Psoas muscle (tissue), 8 donors: ENCODE results near the gene FILIP1. TPM values are rescaled to one million over a fixed set of nuclear protein-coding genes. Genes with fewer than 3 reads are reported as not detected.
"Not testable (repeated sequence)": the region's sequence is repeated elsewhere in the genome, so short reads cannot be mapped to it uniquely, and the experiment has no call there.

ENCODE experiments used
- ATAC-seq, 4 donors: fragments of 200-7000 bp; cut with Tn5 transposase; one replicate each; pipeline ENCODE4 v1.9.1; 2020; ENCODE audit warnings: moderate library complexity in 3 of 4, mild to moderate bottlenecking in 2 of 4
- DNase-seq, 2 donors: peaks; one replicate each; pipeline ENCODE4 v3.0.0-alpha.2; 2020
- H3K27ac ChIP-seq: fragments of 200-600 bp; one replicate; pipeline ENCODE4 v1.8.0; 2022
- H3K27me3 ChIP-seq, 3 donors: fragments of 200-600 bp in 1 of 3; one replicate each; pipeline versions ENCODE4 v1.6.1 to v1.8.0; 2013 to 2022; ENCODE audit warnings: low read length in 2 of 3, mild to moderate bottlenecking in 2 of 3, moderate library complexity in 1 of 3; ENCODE audit not compliant: insufficient read depth in 3 of 3
- H3K36me3 ChIP-seq, 2 donors: fragments of 200-600 bp in 1 of 2; one replicate each; pipeline versions ENCODE4 v1.6.1 to v1.8.0; 2013 to 2022; ENCODE audit warnings: low read depth in 1 of 2, mild to moderate bottlenecking in 1 of 2, moderate library complexity in 1 of 2; ENCODE audit not compliant: insufficient read depth in 1 of 2
- H3K4me1 ChIP-seq: fragments of 200-600 bp; one replicate; pipeline ENCODE4 v1.8.0; 2022
- H3K4me3 ChIP-seq: fragments of 200-600 bp; one replicate; pipeline ENCODE4 v1.8.0; 2022; ENCODE audit warnings: mild to moderate bottlenecking
- H3K9me3 ChIP-seq: fragments of 200-600 bp; one replicate; pipeline ENCODE4 v1.8.0; 2022
- CTCF ChIP-seq: fragments of 200-600 bp; IDR thresholded peaks from one replicate; pipeline ENCODE4 v1.8.0; 2022; ENCODE audit warnings: antibody characterized with exemption
- WGBS, 3 donors: extraction: QIAGEN DNeasy Blood & Tissue Kit; methylation state at CpG; one replicate each; pipeline versions ENCODE4 v1.1.6 to v1.1.7; 2013; 5-methylcytosine and 5-hydroxymethylcytosine counted together
- intact Hi-C, 2 donors: fragments of 100-400 bp; cut with DNase I; formaldehyde crosslinking; loops; one replicate each; pipeline versions ENCODE4 v1.11.0 to v1.14.2; 2022
- polyA plus RNA-seq, 3 donors: library from polyadenylated mRNA; stranded (reverse); fragments of 200-250 nt; gene quantifications; one replicate each; pipeline ENCODE4 v1.2.3, GENCODE V29; 2013
- total RNA-seq, 4 donors: library from RNA; stranded (reverse); fragmentation: NEBNext Ultra II Directional in 2 of 4; extraction: Animal tissue kit (Norgen Biotek cat#: 25700) in 2 of 4; gene quantifications; one replicate each; pipeline versions ENCODE4 v1.2.1 to v1.2.4, GENCODE V29; 2021 to 2023
- donor health status: healthy with polysubstance abuse.
- donor health status: DM: no; HTN: no; CAD: no; lungs with moderate emphysema.
- donor health status: Bipolar disorder and iron deficiency.
- donor health status: healthy.
- donor health status: DM: yes; HTN: yes; CAD: no.
- donor health status: DM: no; HTN: no; CAD: no.
- donor health status: DM: no; HTN: no; CAD: no.
- donor health status: DM: yes; HTN: yes; CAD: no.

The FILIP1 gene
- total and polyA plus RNA-seq, 7 donors, result 2.8 to 129 (median 71.5) TPM

DNA sequence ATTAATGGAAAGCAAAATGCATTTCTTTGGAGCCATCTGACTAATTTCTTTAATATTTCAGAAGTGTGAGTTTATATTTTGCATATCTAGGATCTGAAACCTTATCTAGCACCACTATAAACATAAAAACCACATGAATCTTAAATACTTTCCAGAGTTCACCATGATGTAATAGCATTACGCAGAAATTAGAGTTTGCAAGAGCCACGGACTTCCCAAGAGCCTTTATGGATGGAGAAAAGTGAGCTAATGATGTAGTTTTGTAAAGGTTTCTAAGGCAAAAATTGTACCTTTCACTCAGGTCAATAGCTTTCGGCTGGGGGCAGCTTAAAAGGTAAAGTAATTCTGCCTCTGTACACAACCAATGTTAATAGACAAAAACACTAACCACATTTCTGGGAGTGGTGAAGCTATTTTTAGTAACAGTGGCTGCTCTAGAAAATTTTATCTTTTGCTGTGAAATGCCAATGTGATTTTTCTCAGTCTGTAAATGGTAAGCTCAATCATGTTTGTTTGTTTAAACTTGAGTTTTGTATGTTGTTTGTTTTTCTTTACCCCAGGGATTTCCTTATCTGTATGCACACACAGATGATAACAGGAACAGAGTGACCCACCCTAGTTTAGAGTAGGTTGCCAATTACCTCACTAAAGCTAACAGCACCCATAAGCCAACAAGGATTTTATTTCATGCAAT lies 80.5 kb downstream of the FILIP1 start:
- Histone ChIP-seq H3K4me3 (no peak overlapping the region), H3K27ac (peak overlapping the region; percentile 47), H3K4me1 (peaks cover 51% of the 10 kb centered on the region), H3K36me3 (peaks cover 0 to 15% of the 10 kb centered on the region in 2 donors), H3K27me3 (no peaks in the 10 kb centered on the region), H3K9me3 (no peaks in the 10 kb centered on the region)
- intact Hi-C loops, result no loop called here
- no peak for TF ChIP-seq CTCF
- 76 to 89% (median 80%) methylated on average over 3 of the region's 3 CpGs for WGBS, 3 donors
- ATAC-seq, result no peak
- no peak for DNase-seq

DNA sequence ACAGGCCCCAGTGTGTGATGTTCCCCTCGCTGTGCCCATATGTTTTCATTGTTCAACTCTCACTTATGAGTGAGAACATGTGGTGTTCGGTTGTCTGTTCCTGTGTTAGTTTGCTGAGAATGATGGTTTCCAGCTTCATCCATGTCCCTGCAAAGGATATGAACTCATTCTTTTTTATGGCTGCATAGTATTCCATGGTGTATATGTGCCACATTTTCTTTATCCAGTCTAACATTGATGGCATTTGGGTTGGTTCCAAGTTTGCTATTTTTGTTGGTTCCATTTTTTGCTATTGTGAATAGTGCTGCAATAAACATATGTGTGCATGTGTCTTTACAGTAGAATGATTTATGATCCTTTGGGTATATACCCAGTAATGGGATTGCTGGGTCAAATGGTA lies 83.0 kb downstream of the FILIP1 start:
- H3K27ac ChIP-seq, H3K9me3 ChIP-seq, H3K27me3 ChIP-seq, ATAC-seq, intact Hi-C loops, DNase-seq, H3K4me3 ChIP-seq: not testable (repeated sequence)
- 98 to 100% (median 99%) methylated on average over 2 of the region's 2 CpGs for WGBS, 3 donors
- Histone ChIP-seq H3K4me1 (peaks cover 29% of the 10 kb centered on the region), H3K36me3 (peaks cover 0 to 15% of the 10 kb centered on the region in 2 donors)

DNA sequence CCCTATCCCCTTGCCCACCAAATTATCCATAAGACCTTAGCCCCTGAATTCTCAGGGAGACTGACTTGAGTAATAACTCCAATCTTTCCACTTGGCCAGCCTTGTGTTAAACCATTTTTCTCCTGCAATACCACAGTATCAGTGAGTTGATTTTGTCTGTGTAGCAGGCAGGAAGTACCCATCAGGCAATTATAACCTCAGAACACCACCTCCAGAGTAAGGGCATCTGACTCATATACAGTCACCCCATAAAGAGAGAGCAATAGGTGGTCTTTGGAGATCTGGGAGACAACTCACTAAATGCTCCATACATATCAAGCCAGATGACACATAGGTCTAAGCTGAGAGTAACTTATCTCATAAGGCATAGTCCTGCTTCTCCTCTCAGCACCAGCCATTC lies 83.7 kb downstream of the FILIP1 start:
- peaks cover 29% of the 10 kb centered on the region for H3K4me1 ChIP-seq
- H3K27ac ChIP-seq, result peak overlapping the region; percentile 27
- no peaks in the 10 kb centered on the region for H3K9me3 ChIP-seq
- H3K27me3 ChIP-seq, result no peaks in the 10 kb centered on the region
- DNase-seq (no peak), ATAC-seq (peak in 1 of 4 donors; percentile 12)
- TF ChIP-seq CTCF, result no peak
- no peak overlapping the region for H3K4me3 ChIP-seq
- peaks cover 0 to 15% of the 10 kb centered on the region in 2 donors for H3K36me3 ChIP-seq
- intact Hi-C loops, result no loop called here

DNA sequence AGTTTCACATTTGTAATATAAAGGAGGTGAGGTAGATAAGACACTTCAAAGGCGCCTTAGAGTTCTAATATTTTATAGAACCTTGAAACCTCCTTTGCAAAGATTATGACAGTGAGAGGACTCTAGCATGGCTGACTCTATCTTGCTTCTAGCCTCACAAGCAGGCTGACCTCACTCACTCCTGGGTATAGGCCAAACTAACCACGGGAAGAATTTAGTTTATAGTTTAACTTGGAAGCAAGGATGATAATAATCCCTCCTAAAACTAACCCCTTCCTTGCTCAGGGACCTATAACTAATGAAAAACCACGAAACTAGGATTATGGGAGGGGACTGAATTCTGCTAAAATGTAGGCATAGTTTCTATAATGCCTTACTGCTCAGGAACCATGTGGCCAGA lies 84.3 kb downstream of the FILIP1 start:
- no peak for TF ChIP-seq CTCF
- Histone ChIP-seq H3K36me3 (peaks cover 0 to 11% of the 10 kb centered on the region in 2 donors), H3K4me1 (peaks cover 29% of the 10 kb centered on the region), H3K27ac (peak overlapping the region; percentile 46), H3K27me3 (no peaks in the 10 kb centered on the region), H3K9me3 (no peaks in the 10 kb centered on the region), H3K4me3 (no peak overlapping the region)
- DNase-seq (no peak), ATAC-seq (no peak)
- 65 to 72% (median 69%) methylated on average over 3 of the region's 3 CpGs for WGBS, 3 donors
- intact Hi-C loops, result no loop called here

DNA sequence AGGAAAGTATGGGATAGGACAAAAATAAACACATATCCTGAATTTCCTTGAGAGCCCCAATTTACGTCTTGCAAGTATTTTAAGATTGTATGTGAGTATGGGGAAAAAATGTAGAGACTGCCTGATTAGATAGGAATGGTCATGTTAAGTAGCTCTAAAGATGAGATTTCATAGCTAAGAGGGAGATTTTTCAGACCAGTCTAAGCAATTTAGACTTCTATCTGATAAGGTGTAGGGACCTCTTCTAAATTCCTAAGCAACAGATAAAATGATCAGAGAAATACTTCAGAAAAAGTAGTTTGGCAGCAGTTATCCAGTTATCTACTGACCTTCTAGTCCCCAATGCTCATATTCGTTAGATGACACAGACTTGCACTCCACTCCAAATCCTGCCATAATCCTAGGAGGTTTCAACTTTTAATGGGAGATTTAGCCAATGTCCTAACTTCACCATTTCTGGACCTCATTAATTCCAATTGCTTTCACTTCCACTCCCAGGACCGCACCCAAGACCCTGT lies 90.0 kb downstream of the FILIP1 start:
- H3K27ac ChIP-seq, result peak overlapping the region; percentile 79
- DNase-seq, result no peak
- no peaks in the 10 kb centered on the region for H3K9me3 ChIP-seq
- peaks cover 69% of the 10 kb centered on the region for H3K4me1 ChIP-seq
- no peaks in the 10 kb centered on the region for H3K27me3 ChIP-seq
- intact Hi-C loops, result no loop called here
- TF ChIP-seq CTCF, result no peak
- 51 to 78% (median 54%) methylated on average over 3 of the region's 3 CpGs for WGBS, 3 donors
- H3K36me3 ChIP-seq, result no peaks in the 10 kb centered on the region
- no peak for ATAC-seq
- H3K4me3 ChIP-seq, result no peak overlapping the region
